NCI-H748 (cell line): ENCODE measurements around the gene ACTRT3.

Experiments used
- DNase-seq: peaks from one replicate; lab custom pipeline; 2025; ENCODE audit not compliant: unreplicated experiment; lab: John Stamatoyannopoulos, UW

ACTRT3 gene

GRCh38 chr3:169769287-169770181, at the start of gene ACTRT3:
Gene ACTRT3, minus strand, starts transcription at chr3:169769561. Its CDS starts 41 bp downstream, at chr3:169769520.
- DNase-seq = peak; percentile 88

DNA sequence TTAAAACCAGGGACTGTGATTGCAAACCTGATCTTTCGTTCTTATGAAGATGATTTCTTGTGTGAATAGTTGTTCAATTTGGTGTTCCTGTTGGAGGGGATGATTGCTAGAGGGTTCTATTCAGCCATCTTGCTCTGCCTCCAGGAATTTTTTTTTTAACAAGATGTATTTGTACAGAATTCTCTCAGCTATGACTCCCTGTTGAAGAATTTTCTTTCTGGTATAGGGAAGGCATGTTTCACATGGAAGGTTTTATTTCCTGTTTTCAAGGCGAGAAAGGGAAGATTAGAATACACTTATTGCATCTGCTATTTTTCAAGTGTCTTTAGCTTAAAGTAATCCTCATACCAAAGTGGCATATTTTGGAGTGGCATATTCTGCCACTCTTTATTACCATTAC, 49.0 kb upstream of the ACTRT3 start:
- no peak for DNase-seq

- no peak for DNase-seq
These were observed 46.3 kb upstream of the ACTRT3 start for GRCh38 chr3:169815590-169816150.

GRCh38 chr3:169813757-169814517, 44.6 kb upstream of the ACTRT3 start:
- peak; percentile 76 for DNase-seq

GRCh38 chr3:169813278-169813677, 43.9 kb upstream of the ACTRT3 start:
- DNase-seq = peak; percentile 18

DNA sequence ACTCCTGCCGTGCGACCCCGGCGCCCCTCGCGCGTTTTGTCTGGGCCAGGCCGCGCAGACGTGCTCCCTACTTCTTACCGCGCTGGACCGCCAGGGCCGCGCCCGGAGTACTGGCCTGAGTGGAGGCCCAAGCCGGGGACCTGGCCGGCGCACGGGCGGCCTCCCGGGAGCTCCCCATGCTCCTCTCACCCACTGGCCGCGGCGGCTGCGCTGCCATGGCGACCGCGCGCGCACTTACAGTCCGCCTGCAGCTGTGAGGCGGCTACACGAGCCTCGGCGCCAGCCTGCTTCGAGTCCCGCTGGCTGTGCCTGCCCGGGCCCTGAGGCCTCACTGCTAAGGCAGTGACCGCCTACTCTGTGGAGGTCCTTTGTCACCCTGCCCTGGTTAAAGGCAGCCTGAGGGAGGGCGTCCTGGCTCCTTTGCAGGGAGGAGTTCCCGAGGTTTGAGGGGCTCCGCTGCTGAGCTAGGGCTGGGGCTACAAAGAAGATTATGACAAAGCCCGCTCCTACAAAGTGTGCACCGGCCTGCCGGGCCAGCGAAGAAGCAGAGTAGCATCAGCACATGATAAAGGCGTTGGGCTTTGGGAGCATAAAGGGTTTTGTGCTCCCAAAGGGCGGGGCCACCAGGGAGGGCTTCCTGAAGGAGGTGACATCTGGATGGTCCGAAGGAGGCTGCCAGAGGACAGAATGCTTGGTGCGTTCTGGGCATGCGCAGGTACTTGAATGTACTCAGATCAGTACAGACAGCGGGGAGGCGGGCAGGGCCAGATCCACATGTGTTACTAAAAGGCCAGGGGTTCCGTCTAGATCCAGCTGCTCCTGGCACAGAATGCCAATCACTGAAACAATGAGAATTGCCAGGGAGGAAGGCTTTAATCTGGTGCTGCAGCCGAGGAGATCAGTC, 43.2 kb upstream of the ACTRT3 start, which contains the start of the genes LRRC34 and LRRIQ4:
LRRC34 (minus strand) TSS at position 573 of the 904 bp plus-strand sequence; CDS start at position 217, 356 bp downstream.
LRRIQ4 (plus strand) TSS at position 539 of the 904 bp plus-strand sequence. CDS start 9,052 bp downstream, outside the sequence.
- peak; percentile 91 for DNase-seq

DNA sequence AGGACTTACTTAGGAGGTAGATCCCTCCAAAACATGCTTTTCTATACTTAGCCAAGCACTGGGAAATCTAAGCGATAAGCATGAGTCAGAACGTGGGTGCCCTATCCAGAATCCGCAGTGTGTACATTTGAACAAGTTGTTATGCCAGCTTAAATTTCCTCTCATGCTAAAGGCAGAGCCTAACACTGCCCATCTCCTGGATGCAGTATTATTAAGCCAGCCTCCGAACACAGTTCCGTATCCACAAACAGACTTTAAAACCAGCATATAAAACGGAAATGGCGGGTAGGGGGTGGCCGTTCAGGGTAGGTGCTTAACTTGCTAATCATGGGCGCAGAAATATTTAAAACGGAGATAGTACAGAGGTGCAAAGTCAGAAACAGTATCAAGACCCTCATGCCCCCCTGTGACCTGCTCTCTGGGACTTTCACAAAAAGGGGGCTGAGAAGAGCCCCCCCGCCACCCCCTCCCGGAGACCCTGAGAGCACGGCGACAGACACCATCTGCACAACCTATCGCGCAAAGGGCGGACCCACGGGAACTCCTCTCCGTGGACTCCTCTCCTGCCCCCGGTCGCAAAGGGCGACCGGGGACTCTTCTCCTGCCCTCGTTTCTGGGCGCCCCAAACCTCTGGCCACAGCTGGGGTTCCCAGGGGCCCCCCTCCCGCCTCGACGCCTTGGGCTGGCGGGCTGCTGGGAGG, 42.4 kb upstream of the ACTRT3 start:
- DNase-seq = peak; percentile 67

GRCh38 chr3:169809230-169809795, 40.0 kb upstream of the ACTRT3 start:
- DNase-seq = no peak

- DNase-seq = no peak
These were observed 35.3 kb upstream of the ACTRT3 start for GRCh38 chr3:169804681-169805080.

DNA sequence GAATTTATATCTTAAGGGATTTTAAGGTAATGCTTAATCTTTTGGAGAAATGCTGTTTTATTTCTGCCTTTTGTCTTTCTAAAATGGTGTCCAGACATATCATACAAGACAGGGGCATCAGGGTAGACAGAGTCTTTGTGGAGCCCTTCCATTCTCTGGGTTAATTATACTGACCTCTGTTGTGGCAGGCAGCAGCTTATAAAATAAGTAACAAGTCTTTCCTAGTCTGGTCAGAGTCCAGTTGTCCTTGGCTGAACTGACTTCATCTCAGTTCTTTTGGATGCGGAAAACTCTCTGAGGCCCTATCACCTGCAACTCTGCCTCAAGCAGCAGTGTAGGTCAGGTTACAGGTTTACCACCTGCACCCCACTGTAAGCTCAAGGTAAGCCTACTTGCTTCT, 23.0 kb upstream of the ACTRT3 start:
- DNase-seq = no peak

- DNase-seq = no peak
These were observed 21.5 kb upstream of the ACTRT3 start for GRCh38 chr3:169790687-169791429.

DNA sequence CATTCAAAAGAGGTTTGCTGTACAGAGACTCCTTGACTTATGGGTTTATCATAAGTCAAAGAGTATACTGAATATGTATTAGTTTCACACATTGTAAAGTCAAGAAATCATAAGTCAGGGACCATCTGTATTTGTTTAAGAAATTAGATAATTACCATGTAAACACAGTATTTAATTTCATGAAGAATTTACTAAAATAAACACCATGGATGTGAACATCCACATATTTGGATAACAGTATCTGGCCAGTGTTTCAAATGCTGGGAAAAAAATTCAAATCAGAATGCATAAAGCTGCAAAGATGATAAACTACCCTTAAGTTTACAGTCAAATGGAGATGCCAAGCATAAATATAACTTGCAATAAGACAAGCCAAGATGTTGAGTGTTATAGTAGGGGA, 20.9 kb upstream of the ACTRT3 start:
- no peak for DNase-seq

DNA sequence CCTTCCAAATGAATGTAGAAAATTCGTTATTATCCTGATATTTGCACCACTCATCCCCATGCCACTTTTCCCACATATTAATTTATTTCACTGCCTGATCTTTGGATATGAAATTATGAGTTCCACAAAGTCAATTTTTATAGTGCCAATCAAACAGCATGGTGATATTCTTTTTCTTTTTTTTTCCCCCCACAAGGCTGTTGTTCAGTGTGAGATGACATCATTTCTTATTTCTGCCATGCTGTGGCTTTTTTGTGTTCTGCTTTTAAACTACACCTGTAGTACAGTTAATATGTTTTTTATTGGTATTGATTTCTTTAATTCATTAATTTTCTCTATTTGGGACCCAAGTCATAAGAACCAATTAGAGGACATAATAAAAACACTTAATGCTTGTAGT, 18.4 kb upstream of the ACTRT3 start:
- no peak for DNase-seq

GRCh38 chr3:169787120-169787519, 17.8 kb upstream of the ACTRT3 start:
- DNase-seq = no peak

- no peak for DNase-seq
These were observed 12.0 kb upstream of the ACTRT3 start for GRCh38 chr3:169781209-169781855.

- no peak for DNase-seq
These were observed 11.4 kb upstream of the ACTRT3 start for GRCh38 chr3:169780742-169781141.

DNA sequence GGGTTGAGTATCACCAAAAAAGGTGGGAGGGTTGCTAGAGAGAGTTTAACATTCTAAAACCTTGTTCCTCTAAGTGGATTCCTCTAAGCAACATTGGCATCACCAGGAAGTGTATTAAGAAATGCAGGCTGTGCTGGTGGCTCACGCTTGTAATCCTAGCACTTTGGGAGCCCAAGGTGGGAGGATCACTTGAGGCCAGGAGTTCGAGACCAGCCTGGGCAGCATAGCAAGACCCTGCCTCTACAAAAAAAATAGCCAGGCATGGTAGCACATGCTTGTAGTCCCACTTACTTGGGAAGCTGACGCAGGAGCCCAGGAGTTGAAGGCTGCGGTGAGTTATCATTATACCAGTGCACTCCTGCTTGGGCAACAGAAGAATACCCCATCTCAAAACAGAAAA, 8.5 kb upstream of the ACTRT3 start:
- no peak for DNase-seq

DNA sequence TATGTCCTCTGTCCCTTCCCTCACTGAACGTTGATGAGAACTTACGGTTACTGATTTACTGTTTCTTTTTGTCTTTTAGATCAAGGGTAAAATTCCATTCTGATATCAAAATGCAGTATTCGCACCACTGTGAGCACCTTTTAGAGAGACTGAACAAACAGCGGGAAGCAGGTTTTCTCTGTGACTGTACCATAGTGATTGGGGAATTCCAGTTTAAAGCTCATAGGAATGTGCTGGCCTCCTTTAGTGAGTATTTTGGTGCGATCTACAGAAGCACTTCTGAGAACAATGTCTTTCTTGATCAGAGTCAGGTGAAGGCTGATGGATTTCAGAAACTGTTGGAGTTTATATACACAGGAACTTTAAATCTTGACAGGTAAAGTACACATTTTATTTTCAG, 4.8 kb upstream of the ACTRT3 start:
- no peak for DNase-seq
